ENCODE results near the gene RBM48.
"Not testable (repeated sequence)": the region's sequence is repeated elsewhere in the genome, so short reads cannot be mapped to it uniquely, and the experiment has no call there.

The RBM48 gene

DNA sequence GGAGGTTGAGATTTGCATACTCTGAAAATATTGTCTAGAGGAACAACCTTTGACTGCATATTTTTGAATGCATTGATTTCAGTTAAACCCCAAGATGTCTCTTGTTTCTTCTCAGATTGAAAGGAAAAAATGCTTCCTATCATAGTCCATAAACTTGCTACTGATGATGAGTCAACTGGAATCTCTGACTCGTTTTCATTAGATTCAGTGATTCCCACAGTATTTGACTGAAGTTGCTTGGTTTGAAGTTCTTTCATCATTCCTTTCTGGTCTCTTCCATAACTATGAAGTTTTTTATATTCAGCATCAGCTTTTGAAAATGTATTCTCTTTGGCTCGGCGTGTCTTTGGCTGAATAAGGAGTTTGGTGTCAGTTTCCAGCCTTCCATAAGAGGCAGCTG, 11.0 kb upstream of the RBM48 start:
- H3K27ac ChIP-seq, result no peak overlapping the region
- TF ChIP-seq, protein P1, sequence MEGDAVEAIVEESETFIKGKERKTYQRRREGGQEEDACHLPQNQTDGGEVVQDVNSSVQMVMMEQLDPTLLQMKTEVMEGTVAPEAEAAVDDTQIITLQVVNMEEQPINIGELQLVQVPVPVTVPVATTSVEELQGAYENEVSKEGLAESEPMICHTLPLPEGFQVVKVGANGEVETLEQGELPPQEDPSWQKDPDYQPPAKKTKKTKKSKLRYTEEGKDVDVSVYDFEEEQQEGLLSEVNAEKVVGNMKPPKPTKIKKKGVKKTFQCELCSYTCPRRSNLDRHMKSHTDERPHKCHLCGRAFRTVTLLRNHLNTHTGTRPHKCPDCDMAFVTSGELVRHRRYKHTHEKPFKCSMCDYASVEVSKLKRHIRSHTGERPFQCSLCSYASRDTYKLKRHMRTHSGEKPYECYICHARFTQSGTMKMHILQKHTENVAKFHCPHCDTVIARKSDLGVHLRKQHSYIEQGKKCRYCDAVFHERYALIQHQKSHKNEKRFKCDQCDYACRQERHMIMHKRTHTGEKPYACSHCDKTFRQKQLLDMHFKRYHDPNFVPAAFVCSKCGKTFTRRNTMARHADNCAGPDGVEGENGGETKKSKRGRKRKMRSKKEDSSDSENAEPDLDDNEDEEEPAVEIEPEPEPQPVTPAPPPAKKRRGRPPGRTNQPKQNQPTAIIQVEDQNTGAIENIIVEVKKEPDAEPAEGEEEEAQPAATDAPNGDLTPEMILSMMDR (conservative IDR thresholded peaks at IDR 0.05), result no peak

- TF ChIP-seq, protein P1 (conservative IDR thresholded peaks at IDR 0.05), result no peak
- H3K27ac ChIP-seq, result no peak overlapping the region
Measured at GRCh38 chr7:92520024-92520423, 8.6 kb upstream of the RBM48 start.

DNA sequence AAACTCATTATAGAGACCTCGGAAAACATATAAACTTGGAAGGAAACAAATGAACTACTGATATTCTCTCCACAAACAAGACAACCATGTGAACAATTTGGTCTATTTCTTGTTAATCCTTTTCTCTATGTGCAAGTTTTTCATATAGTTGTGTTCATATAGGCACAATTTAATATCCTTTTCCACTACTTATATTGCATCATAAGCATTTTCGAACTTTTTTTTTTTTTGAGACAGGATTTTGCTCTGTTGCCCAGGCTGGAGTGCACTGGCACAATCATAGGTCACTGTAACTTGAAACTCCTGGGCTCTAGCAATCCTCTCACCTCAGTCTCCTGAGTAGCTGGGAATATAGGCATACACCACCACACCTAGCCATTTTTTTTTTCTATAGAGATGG, 5.5 kb upstream of the RBM48 start:
- H3K27ac ChIP-seq, result no peak overlapping the region
- TF ChIP-seq, protein P1 (conservative IDR thresholded peaks at IDR 0.05), result no peak

DNA sequence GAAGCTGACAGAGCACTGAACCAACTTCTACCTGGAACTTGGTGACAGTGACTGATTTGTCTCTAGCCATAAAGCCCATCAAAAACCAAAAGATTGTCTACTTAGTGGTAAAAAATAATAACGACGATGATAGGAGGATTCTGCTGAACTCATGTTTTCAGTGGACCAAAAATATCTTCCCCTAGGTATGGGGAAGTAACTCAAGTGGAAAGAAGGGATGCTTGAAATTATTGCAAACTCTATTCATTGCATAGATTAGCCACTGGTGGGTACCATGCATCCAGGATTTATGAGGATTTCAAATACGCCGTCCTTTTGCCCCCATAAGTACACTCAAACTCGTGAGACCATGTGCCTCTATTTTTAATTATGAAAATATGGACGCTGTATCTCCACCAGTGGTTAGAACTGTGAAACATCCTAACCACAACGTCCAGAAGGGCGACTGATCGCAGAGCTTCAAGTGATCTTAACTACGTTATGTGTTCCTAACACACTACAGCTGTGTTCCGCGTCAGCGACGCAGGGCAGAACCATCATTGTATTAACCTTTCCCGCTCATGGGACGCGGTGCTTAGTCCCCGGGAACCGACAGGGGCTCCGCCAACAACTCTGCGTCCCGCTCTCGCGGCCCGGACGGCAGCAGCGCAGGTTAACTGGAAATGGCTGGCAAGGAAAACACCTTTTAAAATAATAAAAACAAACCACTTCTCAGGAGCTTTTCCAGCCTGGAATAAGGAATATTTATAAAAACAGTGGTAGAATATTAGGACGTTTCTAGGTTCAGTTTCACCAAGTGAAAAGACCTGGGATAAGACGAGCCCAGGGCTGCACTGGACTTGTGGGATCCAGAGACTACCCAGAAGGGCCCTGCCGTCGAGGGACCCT, 1.1 kb upstream of the RBM48 start:
- TF ChIP-seq, protein P1 (conservative IDR thresholded peaks at IDR 0.05), result no peak
- peak overlapping the region; percentile 84 for H3K27ac ChIP-seq

GRCh38 chr7:92528958-92529264, 316 bp downstream of the RBM48 start:
- peak overlapping the region; percentile 84 for H3K27ac ChIP-seq
- TF ChIP-seq, protein P1 (conservative IDR thresholded peaks at IDR 0.05), result no peak

DNA sequence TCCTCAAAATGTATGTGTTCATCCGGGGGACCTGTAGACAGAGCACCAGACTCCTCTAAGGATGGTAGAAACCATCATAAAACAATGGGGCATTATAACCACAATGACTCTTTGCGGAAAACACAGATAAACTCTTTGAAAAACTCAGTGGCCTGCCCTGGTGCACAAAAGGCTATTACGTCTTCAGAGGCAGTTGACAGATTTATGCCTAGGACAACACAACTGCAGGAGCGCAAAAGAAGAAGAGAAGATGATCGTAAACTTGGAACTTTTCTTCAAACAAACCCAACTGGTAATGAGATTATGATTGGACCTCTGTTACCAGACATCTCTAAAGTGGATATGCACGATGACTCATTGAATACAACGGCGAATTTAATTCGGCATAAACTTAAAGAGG, 6.0 kb downstream of the RBM48 start:
- H3K27ac ChIP-seq, result no peak overlapping the region
- TF ChIP-seq, protein P1 (conservative IDR thresholded peaks at IDR 0.05), result no peak

DNA sequence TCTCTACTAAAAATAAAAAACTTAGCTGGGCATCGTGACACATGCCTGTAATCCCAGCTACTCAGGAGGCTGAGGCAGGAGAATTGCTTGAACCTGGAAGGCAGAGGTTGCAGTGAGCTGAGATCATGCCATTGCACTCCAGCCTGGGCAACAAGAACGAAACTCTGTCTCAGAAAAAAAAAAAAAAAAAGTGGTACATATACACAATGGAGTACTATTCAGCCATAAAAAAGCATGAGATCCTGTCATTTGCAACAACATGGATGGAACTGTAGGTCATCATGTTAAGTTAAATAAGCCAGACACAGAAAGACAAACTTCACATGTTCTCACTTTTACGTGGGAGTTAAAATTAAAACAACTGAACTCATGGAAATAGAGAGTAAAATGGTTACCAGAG, 14.9 kb downstream of the RBM48 start:
- H3K27ac ChIP-seq, result not testable (repeated sequence)

- H3K27ac ChIP-seq, result not testable (repeated sequence)
Measured at GRCh38 chr7:92545116-92545515, 16.5 kb downstream of the RBM48 start.
